Omental fat pad (tissue), 4 donors: Measurements from ENCODE around the gene RBM3. TPM values are rescaled to one million over a fixed set of nuclear protein-coding genes. Genes with fewer than 3 reads are reported as not detected.

ENCODE experiments used
- ATAC-seq: fragments of 150-250 bp; one replicate; pipeline ENCODE4 v1.9.1; 2016; ENCODE audit warnings: mild to moderate bottlenecking, moderate library complexity; ENCODE audit not compliant: low FRiP score
- DNase-seq: peaks from one replicate; pipeline ENCODE4 v3.0.0-alpha.2; 2019; ENCODE audit warnings: low spot score
- total RNA-seq, 4 donors: library from RNA; depleted of rRNA; stranded (reverse); fragments of >200 nt; gene quantifications; one replicate each; pipeline ENCODE4 v1.1.0, GENCODE V29; 2016
- TF ChIP-seq, protein P1 (sequence below), 3 donors: fragments of 450-650 bp; IDR thresholded peaks; one replicate each; pipeline ENCODE4 v1.5.1; 2016 to 2017; ENCODE audit warnings: antibody characterized with exemption in 3 of 3, mild to moderate bottlenecking in 3 of 3, moderate library complexity in 2 of 3

Gene RBM3
- total RNA-seq, 4 donors from 2014 or later, result 151 to 280 (median 263) TPM

DNA sequence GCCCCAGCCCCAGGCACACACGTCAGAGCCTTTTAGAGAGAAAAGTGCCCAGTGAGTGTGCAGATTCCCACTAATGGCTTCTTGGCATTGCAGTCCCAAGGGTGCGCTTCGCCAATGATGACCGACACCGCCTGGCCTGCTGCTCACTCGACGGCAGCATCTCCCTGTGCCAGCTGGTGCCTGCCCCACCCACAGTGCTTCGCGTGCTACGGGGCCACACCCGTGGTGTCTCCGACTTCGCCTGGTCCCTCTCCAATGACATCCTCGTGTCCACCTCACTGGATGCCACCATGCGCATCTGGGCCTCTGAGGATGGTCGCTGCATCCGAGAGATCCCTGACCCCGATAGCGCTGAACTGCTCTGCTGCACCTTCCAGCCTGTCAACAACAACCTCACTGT lies 25.9 kb downstream of the RBM3 start:
- ATAC-seq (no peak), DNase-seq (no peak)
- TF ChIP-seq, protein P1, sequence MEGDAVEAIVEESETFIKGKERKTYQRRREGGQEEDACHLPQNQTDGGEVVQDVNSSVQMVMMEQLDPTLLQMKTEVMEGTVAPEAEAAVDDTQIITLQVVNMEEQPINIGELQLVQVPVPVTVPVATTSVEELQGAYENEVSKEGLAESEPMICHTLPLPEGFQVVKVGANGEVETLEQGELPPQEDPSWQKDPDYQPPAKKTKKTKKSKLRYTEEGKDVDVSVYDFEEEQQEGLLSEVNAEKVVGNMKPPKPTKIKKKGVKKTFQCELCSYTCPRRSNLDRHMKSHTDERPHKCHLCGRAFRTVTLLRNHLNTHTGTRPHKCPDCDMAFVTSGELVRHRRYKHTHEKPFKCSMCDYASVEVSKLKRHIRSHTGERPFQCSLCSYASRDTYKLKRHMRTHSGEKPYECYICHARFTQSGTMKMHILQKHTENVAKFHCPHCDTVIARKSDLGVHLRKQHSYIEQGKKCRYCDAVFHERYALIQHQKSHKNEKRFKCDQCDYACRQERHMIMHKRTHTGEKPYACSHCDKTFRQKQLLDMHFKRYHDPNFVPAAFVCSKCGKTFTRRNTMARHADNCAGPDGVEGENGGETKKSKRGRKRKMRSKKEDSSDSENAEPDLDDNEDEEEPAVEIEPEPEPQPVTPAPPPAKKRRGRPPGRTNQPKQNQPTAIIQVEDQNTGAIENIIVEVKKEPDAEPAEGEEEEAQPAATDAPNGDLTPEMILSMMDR (IDR thresholded peaks at IDR 0.05), result no peak

DNA sequence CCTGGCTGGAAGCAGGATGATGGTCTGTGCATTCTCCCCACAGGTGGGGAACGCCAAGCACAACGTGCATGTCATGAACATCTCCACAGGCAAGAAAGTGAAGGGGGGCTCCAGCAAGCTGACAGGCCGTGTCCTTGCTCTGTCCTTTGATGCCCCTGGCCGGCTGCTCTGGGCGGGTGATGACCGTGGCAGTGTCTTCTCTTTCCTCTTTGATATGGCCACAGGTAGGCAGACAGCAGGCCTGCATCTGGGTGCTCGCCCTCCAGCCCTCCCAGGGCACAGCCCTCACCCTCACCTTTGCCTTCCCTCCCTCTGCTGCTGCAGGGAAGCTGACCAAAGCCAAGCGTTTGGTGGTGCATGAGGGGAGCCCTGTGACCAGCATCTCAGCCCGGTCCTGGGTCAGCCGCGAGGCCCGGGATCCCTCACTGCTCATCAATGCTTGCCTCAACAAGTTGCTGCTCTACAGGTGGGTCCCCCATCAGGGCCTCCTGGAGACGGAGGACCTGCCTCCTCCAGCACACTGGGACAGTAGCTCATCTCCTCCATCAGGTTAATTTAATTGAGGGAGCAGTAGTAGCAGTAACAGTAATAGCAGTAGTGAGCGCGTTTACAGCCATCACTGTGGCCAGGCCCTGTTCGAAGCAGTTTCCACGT lies 27.6 kb downstream of the RBM3 start:
- TF ChIP-seq, protein P1 (IDR thresholded peaks at IDR 0.05), result no peak
- ATAC-seq (no peak), DNase-seq (no peak)

DNA sequence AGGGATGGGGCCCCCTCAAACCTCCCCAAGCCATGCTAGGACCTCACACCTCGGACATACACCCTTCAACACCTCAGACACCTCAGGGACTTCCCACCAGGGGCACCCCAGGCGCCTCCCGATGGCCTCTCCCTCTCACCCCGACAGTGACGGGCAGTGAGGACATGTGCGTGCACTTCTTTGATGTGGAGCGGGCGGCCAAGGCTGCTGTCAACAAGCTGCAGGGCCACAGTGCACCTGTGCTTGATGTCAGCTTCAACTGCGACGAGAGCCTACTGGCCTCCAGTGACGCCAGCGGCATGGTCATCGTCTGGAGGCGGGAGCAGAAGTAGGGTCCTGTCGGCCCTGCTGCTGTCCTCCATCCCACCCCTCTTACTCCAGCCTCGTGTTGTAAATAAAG lies 30.4 kb downstream of the RBM3 start:
- ATAC-seq (no peak), DNase-seq (no peak)
- TF ChIP-seq, protein P1 (IDR thresholded peaks at IDR 0.05), result no peak

DNA sequence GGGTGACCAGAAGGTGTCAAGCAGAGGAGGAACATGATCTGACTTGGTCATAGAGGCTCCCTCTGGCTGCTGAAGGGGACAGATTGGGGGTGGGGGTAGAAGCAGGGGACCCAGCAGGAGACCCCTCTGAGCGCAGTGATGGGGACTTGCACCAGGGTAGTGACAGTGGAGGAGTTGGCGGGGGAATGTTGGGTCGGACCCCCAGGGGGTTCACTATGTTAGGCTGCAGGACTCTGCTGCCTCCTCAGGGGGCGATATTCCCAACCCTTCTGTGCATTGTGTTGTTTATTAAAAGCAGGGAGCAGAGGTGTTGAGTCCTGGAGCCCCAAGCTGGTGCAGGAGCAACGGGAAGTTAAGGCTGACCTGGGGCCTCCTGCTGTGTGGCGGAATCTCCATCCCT lies 31.8 kb downstream of the RBM3 start:
- no peak for DNase-seq
- TF ChIP-seq, protein P1 (IDR thresholded peaks at IDR 0.05), result no peak
- no peak for ATAC-seq

DNA sequence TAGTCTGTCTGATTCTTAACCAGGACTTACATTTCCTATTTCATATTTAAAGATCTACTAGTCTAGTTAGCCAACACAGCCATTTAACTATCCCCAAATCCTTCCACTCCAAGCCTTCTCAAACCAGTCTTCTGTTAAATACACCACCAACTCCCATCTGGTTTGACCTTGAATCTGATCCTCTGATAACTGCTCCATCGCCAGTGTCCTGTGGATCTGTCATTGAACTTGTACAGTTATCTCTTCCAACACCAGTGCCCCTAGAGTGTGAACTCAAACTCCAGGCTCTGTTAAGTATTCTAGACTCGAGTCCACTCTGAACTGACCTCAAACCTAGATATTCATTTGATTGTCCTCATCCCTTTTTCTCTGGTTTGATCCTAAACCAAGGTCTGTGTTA lies 37.4 kb downstream of the RBM3 start:
- ATAC-seq, result no peak
- TF ChIP-seq, protein P1 (IDR thresholded peaks at IDR 0.05), result no peak
- DNase-seq, result no peak

DNA sequence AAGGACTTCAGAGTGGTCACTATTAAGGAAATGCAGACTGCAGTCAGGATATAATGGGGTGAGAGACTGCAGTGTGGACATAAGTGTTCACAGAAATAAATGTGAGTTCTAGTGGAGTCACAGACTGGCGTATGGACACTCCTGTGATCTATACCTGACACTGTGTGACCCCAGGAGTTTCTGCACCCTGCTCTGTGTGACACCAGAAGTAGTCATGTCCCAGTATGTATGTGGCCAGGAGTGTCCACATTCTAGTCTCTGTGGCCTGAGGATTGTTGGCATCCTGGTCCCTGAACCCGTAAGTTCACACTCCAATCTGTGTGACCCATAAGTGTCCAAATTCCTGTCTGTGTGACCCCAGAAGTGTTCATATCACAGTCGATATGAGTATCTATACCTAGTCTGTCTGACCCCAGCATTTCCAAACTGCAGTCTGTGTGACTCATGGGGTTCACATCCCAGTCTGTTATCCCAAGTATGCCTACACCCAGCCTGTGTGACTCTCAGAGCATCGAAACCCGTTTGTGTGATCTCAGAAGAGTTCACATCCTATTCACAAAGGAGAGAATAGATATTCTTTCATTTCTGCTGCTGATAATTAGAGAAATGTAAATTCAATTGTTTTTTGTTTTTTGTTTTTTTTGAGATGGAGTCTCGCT lies 39.3 kb downstream of the RBM3 start:
- no peak for DNase-seq
- no peak for ATAC-seq
- TF ChIP-seq, protein P1 (IDR thresholded peaks at IDR 0.05), result no peak

DNA sequence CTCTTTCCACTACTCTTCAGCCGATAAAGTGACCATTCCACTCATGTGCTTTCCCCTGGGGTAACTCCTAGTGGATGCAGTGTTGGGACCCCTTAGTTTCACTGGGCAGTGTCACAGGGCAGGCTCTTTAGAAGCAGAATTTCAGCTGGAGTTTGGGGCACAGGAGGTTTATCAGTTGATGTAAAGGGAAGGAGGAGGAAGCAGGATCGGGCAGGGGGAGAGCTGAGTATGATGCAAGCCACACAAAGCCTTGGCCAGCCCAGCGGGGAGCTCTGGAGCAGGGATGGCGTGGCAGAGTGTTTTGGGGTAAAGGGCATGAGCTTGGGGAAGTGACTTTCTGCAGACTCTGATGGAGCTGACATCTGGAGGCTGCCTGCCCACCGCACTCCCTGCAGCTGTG lies 42.3 kb downstream of the RBM3 start:
- ATAC-seq (no peak), DNase-seq (no peak)
- TF ChIP-seq, protein P1 (IDR thresholded peaks at IDR 0.05), result no peak
